Esophagus squamous epithelium (tissue), 5 donors: ENCODE data around the gene A4GNT. TPM values are rescaled to one million over a fixed set of nuclear protein-coding genes. Genes with fewer than 3 reads are reported as not detected.

Experiments used
- DNase-seq: peaks from one replicate; lab custom pipeline; 2025; lab: John Stamatoyannopoulos, UW
- H3K27ac ChIP-seq, 4 donors: fragments of 200-600 bp; sonication (generic); one replicate each; pipeline ENCODE4 v1.5.1; 2016 to 2019; ENCODE audit warnings: mild to moderate bottlenecking in 1 of 4
- H3K27me3 ChIP-seq, 4 donors: fragments of 200-600 bp; sonication (generic); 1 replicate in 3 of 4; 2 replicates in 1 of 4; pipeline versions ENCODE4 v1.5.1 to v1.6.0; 2017 to 2021; ENCODE audit warnings: antibody characterized with exemption in 1 of 4
- H3K36me3 ChIP-seq, 3 donors: fragments of 200-600 bp; sonication (generic); one replicate each; pipeline ENCODE4 v1.5.1; 2016 to 2019
- H3K4me1 ChIP-seq, 3 donors: fragments of 200-600 bp; sonication (generic); one replicate each; pipeline ENCODE4 v1.5.1; 2017 to 2019
- H3K4me3 ChIP-seq, 4 donors: fragments of 200-600 bp; sonication (generic); 1 replicate in 3 of 4; 2 replicates in 1 of 4; pipeline ENCODE4 v1.5.1; 2016 to 2019; ENCODE audit warnings: mild to moderate bottlenecking in 2 of 4, moderate library complexity in 1 of 4
- H3K9me3 ChIP-seq, 3 donors: fragments of 200-600 bp; sonication (generic); one replicate each; pipeline ENCODE4 v1.5.1; 2016 to 2019
- CTCF ChIP-seq, 6 experiments: fragments of 450-650 bp in 4 of 6; fragments of 200-600 bp in 2 of 6; sonication (generic) in 2 of 6; IDR thresholded peaks; one replicate each; pipeline ENCODE4 v1.5.1; 2016 to 2019; ENCODE audit warnings: antibody characterized with exemption in 6 of 6, mild to moderate bottlenecking in 4 of 6, moderate library complexity in 4 of 6
- POLR2A ChIP-seq, 4 donors: fragments of 450-650 bp; IDR thresholded peaks; one replicate each; pipeline ENCODE4 v1.6.1; 2017; ENCODE audit warnings: antibody characterized with exemption in 4 of 4, mild to moderate bottlenecking in 4 of 4, moderate library complexity in 3 of 4
- WGBS, 2 donors: methylation state at CpG; one replicate each; pipeline ENCODE4 v1.1.5; 2018; 5-methylcytosine and 5-hydroxymethylcytosine counted together
- intact Hi-C: fragments of 100-400 bp; cut with DNase I; formaldehyde crosslinking; loops from one replicate; pipeline ENCODE4 v1.15.0; 2022
- total RNA-seq, 4 donors: library from RNA; depleted of rRNA; stranded (reverse); fragments of >200 nt; gene quantifications; one replicate each; pipeline ENCODE4 v1.1.0, GENCODE V29; 2016
- donor health status: DM: yes; HTN: yes; CAD: no.

The A4GNT gene
- total RNA-seq, 4 donors from 2014 or later: not detected

- TF ChIP-seq POLR2A (IDR thresholded peaks at IDR 0.05) (no peak), CTCF (IDR thresholded peaks at IDR 0.05) (no peak)
These were observed 48.0 kb downstream of the A4GNT start for GRCh38 chr3:138084196-138084595.

DNA sequence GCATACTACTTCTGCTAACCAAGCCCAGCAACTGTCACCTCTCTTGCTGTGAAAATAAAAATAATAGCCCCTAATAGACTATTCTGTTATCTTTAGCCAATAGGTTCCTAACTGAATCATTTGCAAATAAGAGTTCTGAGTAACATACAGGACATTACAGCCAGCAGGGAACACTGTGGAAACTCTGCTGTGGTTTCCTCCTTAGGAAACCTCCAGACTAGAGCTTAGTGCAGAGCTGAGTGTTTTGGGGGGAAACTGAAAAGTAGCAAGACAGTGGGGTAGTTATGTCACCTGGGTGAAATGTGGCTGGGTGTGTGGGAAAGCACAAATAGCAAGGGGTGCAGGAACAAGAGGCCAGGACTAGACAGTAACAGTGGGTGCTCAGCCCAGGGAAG is 49.2 kb downstream of the A4GNT start:
- no peak overlapping the region for H3K4me3 ChIP-seq
- peaks cover 0 to 73% (median 0%) of the 10 kb centered on the region in 3 donors for H3K36me3 ChIP-seq
- no peak overlapping the region for H3K27ac ChIP-seq
- no peaks in the 10 kb centered on the region for H3K9me3 ChIP-seq
- H3K27me3 ChIP-seq: no peaks in the 10 kb centered on the region
- peaks cover 5 to 6% (median 6%) of the 10 kb centered on the region in 3 donors for H3K4me1 ChIP-seq
- TF ChIP-seq CTCF (IDR thresholded peaks at IDR 0.05): no peak
- no peak for TF ChIP-seq POLR2A (IDR thresholded peaks at IDR 0.05)
- DNase-seq: no peak
- intact Hi-C loops: no loop called here

More at GRCh38 chr3:138084196-138084595, 48.0 kb downstream of the A4GNT start:
- Histone ChIP-seq H3K4me3 (no peak overlapping the region), H3K4me1 (peaks cover 5 to 6% (median 6%) of the 10 kb centered on the region in 3 donors), H3K9me3 (no peaks in the 10 kb centered on the region), H3K27me3 (no peaks in the 10 kb centered on the region), H3K36me3 (peaks cover 0 to 69% (median 0%) of the 10 kb centered on the region in 3 donors), H3K27ac (no peak overlapping the region)
- intact Hi-C loops: no loop called here
- DNase-seq: no peak

GRCh38 chr3:138082085-138082991 is 49.9 kb downstream of the A4GNT start:
- H3K9me3 ChIP-seq: no peaks in the 10 kb centered on the region
- H3K27ac ChIP-seq: peak overlapping the region in 1 of 4 donors; percentile 36
- H3K36me3 ChIP-seq: peaks cover 0 to 73% (median 0%) of the 10 kb centered on the region in 3 donors
- no peak for TF ChIP-seq POLR2A (IDR thresholded peaks at IDR 0.05)
- TF ChIP-seq CTCF (IDR thresholded peaks at IDR 0.05): no peak
- intact Hi-C loops: no loop called here
- H3K4me1 ChIP-seq: peaks cover 5 to 6% (median 6%) of the 10 kb centered on the region in 3 donors
- no peaks in the 10 kb centered on the region for H3K27me3 ChIP-seq
- peak overlapping the region in 1 of 4 donors; percentile 13 for H3K4me3 ChIP-seq
- no peak for DNase-seq
- WGBS, 2 donors: 32 to 42% methylated on average over 5 to 7 of the region's 8 CpGs

GRCh38 chr3:138081371-138082084 is 50.7 kb downstream of the A4GNT start:
- intact Hi-C loops: no loop called here
- no peak for DNase-seq

More at GRCh38 chr3:138081371-138082084, 50.7 kb downstream of the A4GNT start:
- H3K27ac ChIP-seq: peak overlapping the region in 1 of 4 donors; percentile 36
- H3K4me1 ChIP-seq: peaks cover 5 to 6% (median 6%) of the 10 kb centered on the region in 3 donors
- peak overlapping the region in 1 of 4 donors; percentile 13 for H3K4me3 ChIP-seq
- H3K27me3 ChIP-seq: no peaks in the 10 kb centered on the region
- no peaks in the 10 kb centered on the region for H3K9me3 ChIP-seq
- WGBS, 2 donors: 39 to 46% methylated on average over 4 to 5 of the region's 5 CpGs
- TF ChIP-seq CTCF (IDR thresholded peaks at IDR 0.05) (no peak), POLR2A (IDR thresholded peaks at IDR 0.05) (no peak)
- H3K36me3 ChIP-seq: peaks cover 0 to 74% (median 0%) of the 10 kb centered on the region in 3 donors
